Mucosa of rectum (tissue), 2 donors: ENCODE measurements around the gene PGS1.
A peak's percentile ranks its signal among the peaks of the same experiment; 100 is the strongest.

Experiments used
- H3K27ac ChIP-seq, 2 donors: one replicate each; pipeline ENCODE4 v1.7.0; 2013; ENCODE audit warnings: inconsistent platforms in 2 of 2, low read depth in 2 of 2, low read length in 2 of 2
- H3K27me3 ChIP-seq, 2 donors: one replicate each; pipeline ENCODE4 v1.7.0; 2013; ENCODE audit warnings: low read length in 2 of 2; ENCODE audit not compliant: control insufficient read depth in 2 of 2, insufficient read depth in 2 of 2
- H3K36me3 ChIP-seq, 2 donors: one replicate each; pipeline ENCODE4 v1.7.0; 2013; ENCODE audit warnings: low read length in 2 of 2; ENCODE audit not compliant: control insufficient read depth in 2 of 2, insufficient read depth in 2 of 2
- H3K4me1 ChIP-seq, 2 donors: one replicate each; pipeline ENCODE4 v1.7.0; 2013; ENCODE audit warnings: low read length in 2 of 2, mild to moderate bottlenecking in 1 of 2; ENCODE audit not compliant: control insufficient read depth in 2 of 2, insufficient read depth in 2 of 2
- H3K4me3 ChIP-seq, 2 donors: one replicate each; pipeline ENCODE4 v1.7.0; 2013; ENCODE audit warnings: low read length in 2 of 2
- H3K9ac ChIP-seq, 2 donors: one replicate each; pipeline ENCODE4 v1.7.0; 2013; ENCODE audit warnings: low read length in 2 of 2, low read depth in 1 of 2, mild to moderate bottlenecking in 1 of 2
- H3K9me3 ChIP-seq, 2 donors: one replicate each; pipeline ENCODE4 v1.7.0; 2013; ENCODE audit warnings: low read length in 2 of 2; ENCODE audit not compliant: control insufficient read depth in 2 of 2
- donor health status: healthy.
- donor health status: Normal muscosa, but diverticular disease.

The PGS1 gene

GRCh38 chr17:78384479-78385175, 6.2 kb downstream of the PGS1 start:
- no peak overlapping the region for H3K4me3 ChIP-seq
- no peak overlapping the region for H3K9ac ChIP-seq
- H3K9me3 ChIP-seq: no peaks in the 10 kb centered on the region
- no peaks in the 10 kb centered on the region for H3K27me3 ChIP-seq
- no peaks in the 10 kb centered on the region for H3K36me3 ChIP-seq
- peak overlapping the region; percentile 42 to 61 for H3K27ac ChIP-seq
- H3K4me1 ChIP-seq: peaks cover 32 to 38% of the 10 kb centered on the region in 2 donors

GRCh38 chr17:78387977-78388941, 9.8 kb downstream of the PGS1 start:
- H3K27ac ChIP-seq: peak overlapping the region; percentile 48 to 61
- no peaks in the 10 kb centered on the region for H3K27me3 ChIP-seq
- H3K9me3 ChIP-seq: no peaks in the 10 kb centered on the region
- H3K4me1 ChIP-seq: peaks cover 19 to 31% of the 10 kb centered on the region in 2 donors
- peak overlapping the region in 1 of 2 donors; percentile 52 for H3K9ac ChIP-seq
- H3K4me3 ChIP-seq: no peak overlapping the region
- peaks cover 1 to 3% of the 10 kb centered on the region in 2 donors for H3K36me3 ChIP-seq

GRCh38 chr17:78390241-78391050, 12.0 kb downstream of the PGS1 start:
- Histone ChIP-seq H3K4me1 (peaks cover 14 to 24% of the 10 kb centered on the region in 2 donors), H3K9me3 (no peaks in the 10 kb centered on the region), H3K27me3 (no peaks in the 10 kb centered on the region), H3K4me3 (no peak overlapping the region), H3K27ac (peak overlapping the region in 1 of 2 donors; percentile 32), H3K36me3 (peaks cover 4 to 16% of the 10 kb centered on the region in 2 donors), H3K9ac (no peak overlapping the region)

- H3K9me3 ChIP-seq: no peaks in the 10 kb centered on the region
- peaks cover 4 to 18% of the 10 kb centered on the region in 2 donors for H3K36me3 ChIP-seq
- no peak overlapping the region for H3K4me3 ChIP-seq
- H3K27ac ChIP-seq: no peak overlapping the region
- H3K4me1 ChIP-seq: peaks cover 8 to 18% of the 10 kb centered on the region in 2 donors
- no peaks in the 10 kb centered on the region for H3K27me3 ChIP-seq
- H3K9ac ChIP-seq: no peak overlapping the region
Measured at GRCh38 chr17:78391051-78391431, 12.6 kb downstream of the PGS1 start.

- Histone ChIP-seq H3K9ac (no peak overlapping the region), H3K4me3 (no peak overlapping the region), H3K4me1 (peaks cover 6 to 13% of the 10 kb centered on the region in 2 donors), H3K27me3 (no peaks in the 10 kb centered on the region), H3K27ac (no peak overlapping the region), H3K9me3 (no peaks in the 10 kb centered on the region), H3K36me3 (peaks cover 12 to 25% of the 10 kb centered on the region in 2 donors)
Measured at GRCh38 chr17:78391843-78392242, 13.4 kb downstream of the PGS1 start.

- Histone ChIP-seq H3K4me1 (peaks cover 6 to 11% of the 10 kb centered on the region in 2 donors), H3K27ac (no peak overlapping the region)
Measured at GRCh38 chr17:78392295-78392694, 13.8 kb downstream of the PGS1 start.

GRCh38 chr17:78393575-78393974, 15.1 kb downstream of the PGS1 start:
- no peak overlapping the region for H3K27ac ChIP-seq
- H3K36me3 ChIP-seq: peaks cover 24 to 41% of the 10 kb centered on the region in 2 donors
- H3K4me3 ChIP-seq: no peak overlapping the region
- H3K9ac ChIP-seq: no peak overlapping the region
- H3K27me3 ChIP-seq: no peaks in the 10 kb centered on the region
- peaks cover 0 to 2% of the 10 kb centered on the region in 2 donors for H3K4me1 ChIP-seq
- H3K9me3 ChIP-seq: no peaks in the 10 kb centered on the region

More at GRCh38 chr17:78392295-78392694, 13.8 kb downstream of the PGS1 start:
- H3K9ac ChIP-seq: no peak overlapping the region
- no peak overlapping the region for H3K4me3 ChIP-seq
- H3K9me3 ChIP-seq: no peaks in the 10 kb centered on the region
- H3K27me3 ChIP-seq: no peaks in the 10 kb centered on the region
- peaks cover 16 to 29% of the 10 kb centered on the region in 2 donors for H3K36me3 ChIP-seq

- H3K9ac ChIP-seq: no peak overlapping the region
- H3K36me3 ChIP-seq: peaks cover 31 to 48% of the 10 kb centered on the region in 2 donors
- H3K9me3 ChIP-seq: no peaks in the 10 kb centered on the region
- H3K4me1 ChIP-seq: no peaks in the 10 kb centered on the region
- H3K27me3 ChIP-seq: no peaks in the 10 kb centered on the region
- no peak overlapping the region for H3K27ac ChIP-seq
- H3K4me3 ChIP-seq: no peak overlapping the region
Measured at GRCh38 chr17:78394209-78394608, 15.8 kb downstream of the PGS1 start.

- Histone ChIP-seq H3K27ac (no peak overlapping the region), H3K9ac (no peak overlapping the region), H3K4me3 (no peak overlapping the region), H3K4me1 (no peaks in the 10 kb centered on the region), H3K36me3 (peaks cover 40 to 55% of the 10 kb centered on the region in 2 donors), H3K9me3 (no peaks in the 10 kb centered on the region), H3K27me3 (no peaks in the 10 kb centered on the region)
Measured at GRCh38 chr17:78395155-78395554, 16.7 kb downstream of the PGS1 start.
